Activated CD4-positive, CD25-positive, alpha-beta regulatory T cell (primary cell): Measurements from ENCODE around the gene BAIAP2L1.

Experiments used
- DNase-seq, 4 experiments: peaks; one replicate each; lab custom pipeline; 2025; lab: John Stamatoyannopoulos, UW

BAIAP2L1 gene

GRCh38 chr7:98359395-98359794 is 41.5 kb downstream of the BAIAP2L1 start:
- no peak for DNase-seq

- DNase-seq = no peak
These were observed 42.2 kb downstream of the BAIAP2L1 start for GRCh38 chr7:98358706-98359105.

- DNase-seq = no peak
These were observed 43.1 kb downstream of the BAIAP2L1 start for GRCh38 chr7:98357751-98358161.

GRCh38 chr7:98355250-98355538 is 45.7 kb downstream of the BAIAP2L1 start:
- no peak for DNase-seq

GRCh38 chr7:98354511-98355249 is 46.2 kb downstream of the BAIAP2L1 start:
- DNase-seq = no peak

- no peak for DNase-seq
These were observed 46.8 kb downstream of the BAIAP2L1 start for GRCh38 chr7:98354052-98354451.

GRCh38 chr7:98352621-98353020 is 48.3 kb downstream of the BAIAP2L1 start:
- DNase-seq = no peak

- DNase-seq = no peak
These were observed 49.8 kb downstream of the BAIAP2L1 start for GRCh38 chr7:98351136-98351535.

GRCh38 chr7:98348726-98349474 is 52.0 kb downstream of the BAIAP2L1 start:
- DNase-seq = no peak

- no peak for DNase-seq
These were observed 54.3 kb downstream of the BAIAP2L1 start for GRCh38 chr7:98346515-98347069.

- no peak for DNase-seq
These were observed 59.8 kb downstream of the BAIAP2L1 start for GRCh38 chr7:98341106-98341505.

- DNase-seq = no peak
These were observed 61.8 kb downstream of the BAIAP2L1 start for GRCh38 chr7:98339043-98339442.

GRCh38 chr7:98338441-98338840 is 62.4 kb downstream of the BAIAP2L1 start:
- no peak for DNase-seq

- DNase-seq = no peak
These were observed 65.4 kb downstream of the BAIAP2L1 start for GRCh38 chr7:98335411-98335977.

- DNase-seq = no peak
These were observed 66.8 kb downstream of the BAIAP2L1 start for GRCh38 chr7:98334081-98334480.

GRCh38 chr7:98330926-98331529 is 69.9 kb downstream of the BAIAP2L1 start:
- DNase-seq = no peak

GRCh38 chr7:98329791-98330373 is 71.0 kb downstream of the BAIAP2L1 start:
- DNase-seq = no peak

GRCh38 chr7:98329100-98329790 is 71.6 kb downstream of the BAIAP2L1 start:
- DNase-seq = no peak

- DNase-seq = no peak
These were observed 76.1 kb downstream of the BAIAP2L1 start for GRCh38 chr7:98324782-98325181.

GRCh38 chr7:98323597-98324322 is 77.1 kb downstream of the BAIAP2L1 start:
- DNase-seq = no peak
